HG03469 (cell line): ENCODE data around the gene MAMLD1.

ENCODE experiments used
- ATAC-seq: cut with Tn5 transposase; IDR thresholded peaks from one replicate; pipeline ENCODE4 v1.9.1; 2021; ENCODE audit warnings: mild to moderate bottlenecking, moderate library complexity, moderate number of reproducible peaks; ENCODE audit not compliant: unreplicated experiment

The MAMLD1 gene

DNA sequence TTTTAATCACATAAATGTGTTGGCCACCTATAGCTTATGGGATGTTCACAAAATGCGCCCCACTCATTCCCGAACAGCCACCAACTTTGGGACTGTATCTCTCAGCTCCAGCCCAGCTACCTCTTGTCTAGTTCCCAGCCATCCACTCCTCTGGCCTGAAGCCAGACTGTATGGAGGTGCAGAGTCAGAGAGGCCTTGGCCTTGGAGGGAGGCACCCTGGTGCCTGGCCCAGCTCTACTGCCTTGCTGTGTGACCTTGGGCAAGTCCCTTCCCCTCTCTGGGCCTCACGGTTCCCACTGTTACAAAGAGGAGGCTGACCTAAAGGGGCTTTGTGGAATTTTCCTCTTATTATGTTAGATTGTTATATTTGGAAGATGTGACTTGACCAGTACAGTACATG lies 13.9 kb downstream of the MAMLD1 start:
- ATAC-seq: no peak

- ATAC-seq: no peak
These were observed 41.9 kb downstream of the MAMLD1 start for GRCh38 chrX:150405006-150405405.

- ATAC-seq: no peak
These were observed 42.5 kb downstream of the MAMLD1 start for GRCh38 chrX:150405576-150405975.

DNA sequence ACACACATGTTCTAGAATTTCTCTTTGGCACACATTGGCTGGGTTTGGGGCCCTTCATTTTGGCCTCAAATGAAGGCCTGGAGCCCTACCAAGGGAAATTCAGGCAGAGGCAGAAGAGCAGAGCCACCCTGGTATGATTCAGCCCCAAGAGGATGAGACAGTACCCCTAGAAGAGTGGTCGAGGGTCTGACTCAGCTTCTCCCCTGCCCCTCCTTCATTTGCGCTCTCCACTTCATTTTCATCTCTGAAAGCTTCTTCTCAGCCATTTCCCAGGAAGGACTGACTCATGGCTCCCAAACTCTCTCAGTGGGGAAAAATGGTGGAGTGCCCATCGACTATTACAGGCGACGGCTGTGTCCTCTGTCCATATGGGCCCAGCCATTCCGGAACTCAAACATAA lies 43.5 kb downstream of the MAMLD1 start:
- ATAC-seq: no peak

DNA sequence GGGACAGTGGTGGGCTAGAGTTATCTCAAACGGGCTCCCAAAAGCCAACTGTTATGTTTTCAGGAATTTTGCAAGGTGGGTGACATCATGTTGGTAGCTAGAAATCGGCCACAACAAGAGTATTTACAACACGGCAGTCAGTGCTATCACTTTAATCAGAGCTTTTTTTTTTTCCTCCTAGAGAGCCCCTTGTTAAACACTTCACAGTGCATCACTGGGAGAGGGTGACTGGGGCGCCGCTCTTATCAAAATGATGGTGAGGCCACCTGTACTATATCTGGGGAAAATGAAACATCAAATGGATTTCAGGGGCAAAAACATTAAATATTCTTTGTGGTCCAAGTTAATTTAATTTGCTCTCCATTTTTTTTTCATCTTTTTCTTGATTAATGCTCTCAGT lies 44.9 kb downstream of the MAMLD1 start:
- ATAC-seq: no peak

GRCh38 chrX:150408561-150408960 lies 45.4 kb downstream of the MAMLD1 start:
- ATAC-seq: no peak

GRCh38 chrX:150409486-150409885 lies 46.4 kb downstream of the MAMLD1 start:
- ATAC-seq: no peak

GRCh38 chrX:150409964-150410363 lies 46.8 kb downstream of the MAMLD1 start:
- no peak for ATAC-seq

DNA sequence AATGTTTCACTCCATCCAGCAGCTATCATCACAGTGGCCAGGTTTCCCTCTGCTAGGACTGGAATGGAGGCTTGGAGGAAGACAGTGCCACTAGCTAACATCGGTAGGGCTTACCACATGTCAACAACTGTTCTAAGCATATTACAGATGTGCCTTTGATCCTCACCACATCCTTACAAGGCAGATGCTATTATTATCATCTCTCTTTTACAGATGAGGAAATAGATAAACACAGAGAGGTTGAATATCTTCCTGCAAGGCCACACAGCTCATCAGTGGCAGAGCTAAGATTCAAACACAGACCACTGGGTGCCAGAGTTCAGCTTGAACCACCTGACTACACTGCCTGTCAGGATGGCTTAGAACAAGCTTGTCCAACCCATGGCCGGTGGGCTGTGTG lies 47.4 kb downstream of the MAMLD1 start:
- no peak for ATAC-seq

- ATAC-seq: no peak
These were observed 48.5 kb downstream of the MAMLD1 start for GRCh38 chrX:150411656-150412055.

- ATAC-seq: no peak
These were observed 51.1 kb downstream of the MAMLD1 start for GRCh38 chrX:150414228-150414627.

DNA sequence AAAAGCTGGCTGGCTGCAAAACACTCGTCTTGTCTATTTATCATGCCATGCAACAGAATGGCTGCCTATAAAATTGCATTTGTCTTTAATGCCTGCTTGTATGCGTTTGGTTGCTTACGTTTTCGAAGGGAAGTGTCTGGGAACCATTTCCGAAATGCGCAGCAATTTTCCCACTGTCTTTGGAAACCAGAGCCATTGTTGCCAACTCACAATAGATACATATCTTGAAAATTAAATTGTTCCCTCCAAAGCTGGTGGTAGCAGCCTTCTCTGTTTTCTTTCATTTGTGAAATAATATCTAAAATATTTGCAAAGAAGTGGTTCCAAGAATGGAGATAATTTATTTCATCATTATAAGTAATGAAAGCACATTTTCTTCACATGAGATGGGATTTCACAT lies 53.4 kb downstream of the MAMLD1 start:
- no peak for ATAC-seq

DNA sequence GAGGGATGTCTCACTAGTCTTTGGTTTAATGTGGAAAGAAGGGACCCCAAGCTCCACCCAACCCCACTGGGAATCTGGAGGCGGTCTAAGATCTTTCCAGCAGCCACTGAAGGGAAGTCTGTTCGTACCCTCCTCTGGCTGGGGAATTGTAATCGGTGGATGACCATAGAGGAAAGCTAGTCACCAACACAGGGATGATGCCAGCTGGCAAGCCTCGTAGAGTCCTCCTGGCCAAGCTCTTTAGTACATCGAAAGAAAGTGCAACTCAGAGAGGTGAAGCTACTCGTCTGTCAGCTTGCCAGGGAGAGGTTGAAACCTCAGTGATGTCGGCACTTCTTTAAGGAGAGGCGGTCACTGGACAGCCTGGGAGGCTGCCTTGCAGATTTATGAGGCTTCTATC lies 58.7 kb downstream of the MAMLD1 start:
- ATAC-seq: no peak

GRCh38 chrX:150429594-150429993 lies 66.5 kb downstream of the MAMLD1 start:
- ATAC-seq: no peak

GRCh38 chrX:150436195-150436594 lies 73.1 kb downstream of the MAMLD1 start:
- ATAC-seq: no peak

GRCh38 chrX:150438165-150438564 lies 75.0 kb downstream of the MAMLD1 start:
- no peak for ATAC-seq

DNA sequence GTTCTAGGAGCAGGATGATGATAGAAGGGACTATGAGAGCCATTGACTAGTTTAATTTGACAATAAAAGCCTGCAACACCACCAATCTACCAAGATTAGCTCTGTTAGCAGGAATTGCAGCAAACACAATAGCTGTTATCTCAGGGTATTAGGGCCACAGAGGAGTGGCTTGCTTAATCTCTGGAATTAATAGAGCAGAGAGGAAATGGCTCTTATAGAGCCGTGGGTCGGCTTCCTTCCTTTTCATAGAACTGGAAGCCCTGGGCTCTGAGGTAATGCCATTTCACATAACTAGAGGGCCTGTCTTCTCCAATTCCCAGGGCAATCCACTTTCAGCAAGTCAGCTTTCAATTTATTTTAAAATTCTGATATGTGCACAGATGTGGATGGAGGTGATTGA lies 83.0 kb downstream of the MAMLD1 start:
- ATAC-seq: no peak

DNA sequence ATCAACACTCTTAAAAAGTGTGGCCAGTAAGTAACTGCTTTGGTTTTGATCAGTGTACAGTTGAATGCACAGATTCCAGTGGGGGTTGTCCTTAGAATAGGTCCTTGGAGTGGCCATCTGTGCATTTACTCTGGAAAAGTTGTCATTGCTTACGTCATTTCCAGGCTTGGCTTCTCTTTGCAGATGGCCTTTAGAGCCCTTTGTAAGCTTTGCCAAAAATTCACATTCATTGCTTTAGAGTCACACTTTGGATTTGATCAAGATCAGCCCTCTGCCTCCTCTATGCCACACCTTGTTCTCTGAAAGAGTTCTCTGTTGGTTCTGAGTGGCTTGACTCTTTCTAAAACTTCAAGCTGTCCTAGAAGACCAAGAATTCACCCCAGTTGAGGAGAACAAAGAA lies 83.9 kb downstream of the MAMLD1 start:
- no peak for ATAC-seq

DNA sequence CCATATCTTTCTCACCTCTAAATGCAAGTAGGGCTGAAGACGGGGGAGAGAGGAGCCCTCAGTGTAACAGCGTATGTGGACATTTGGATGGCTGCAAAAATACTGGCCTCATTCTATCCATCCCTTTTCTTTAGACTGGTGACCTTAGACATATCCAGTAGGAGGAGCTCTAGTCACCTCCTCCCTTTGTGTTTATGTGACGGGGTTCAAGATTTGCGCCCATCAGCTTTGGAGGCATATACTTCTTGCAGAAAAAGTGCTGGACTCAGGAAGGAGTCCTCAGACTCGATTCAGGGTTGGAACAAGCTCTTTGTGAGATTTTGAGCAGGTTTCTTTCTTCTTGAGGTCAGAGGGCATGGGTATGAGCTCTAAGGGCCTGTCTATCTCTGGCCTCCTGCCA lies 86.2 kb downstream of the MAMLD1 start:
- no peak for ATAC-seq

DNA sequence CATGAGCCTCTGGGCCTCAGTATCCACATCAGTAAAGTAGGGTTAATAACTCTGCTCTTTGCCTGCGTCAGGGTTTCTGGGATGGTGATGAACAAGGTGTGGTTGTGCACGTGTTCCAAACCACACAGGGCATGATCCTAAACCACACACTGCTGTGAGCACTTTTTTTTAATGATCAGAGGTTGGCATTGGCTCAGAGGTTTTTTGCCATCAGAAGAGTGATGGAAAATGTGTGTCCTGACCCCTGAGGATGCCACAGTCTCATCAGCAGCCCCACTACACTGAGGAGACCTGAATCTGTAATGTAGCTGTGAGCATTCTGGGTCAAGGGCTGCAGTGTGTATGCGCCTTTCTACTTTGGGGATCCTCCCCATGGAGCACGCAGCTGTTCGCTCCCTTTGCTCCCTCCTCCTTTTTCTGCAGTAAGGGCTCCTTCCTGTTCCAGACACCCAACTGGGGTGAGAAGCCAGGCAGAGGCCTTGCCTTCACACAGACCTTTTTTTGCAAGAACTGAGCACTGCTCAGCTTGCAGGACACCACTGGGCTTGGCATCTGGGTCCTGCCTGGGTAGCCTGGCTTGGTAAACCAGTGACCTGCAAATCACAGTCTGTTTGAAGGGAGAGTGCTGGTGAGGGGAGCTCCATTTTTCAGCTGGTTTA lies 87.5 kb downstream of the MAMLD1 start:
- no peak for ATAC-seq

DNA sequence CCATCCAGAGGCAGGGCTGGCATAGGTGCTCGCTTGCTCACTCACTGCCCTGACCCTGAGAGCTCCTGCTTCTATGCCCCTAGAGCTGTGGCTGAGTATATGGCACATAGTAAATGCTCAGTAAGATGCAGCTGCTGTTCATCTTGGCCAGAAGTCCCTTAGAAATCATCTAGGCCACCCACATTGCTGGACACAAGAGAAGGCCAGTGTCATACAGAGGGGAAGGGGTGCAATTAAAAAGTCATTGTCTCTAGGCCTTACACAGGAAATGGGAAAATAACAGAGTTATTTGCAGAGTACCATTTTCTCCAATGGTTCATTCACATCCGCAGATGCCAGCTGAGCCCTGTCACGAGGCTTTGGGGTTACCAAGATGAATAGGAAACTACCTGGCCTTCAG lies 88.8 kb downstream of the MAMLD1 start:
- no peak for ATAC-seq

- ATAC-seq: no peak
These were observed 91.0 kb downstream of the MAMLD1 start for GRCh38 chrX:150454083-150454482.

- ATAC-seq: no peak
These were observed 91.5 kb downstream of the MAMLD1 start for GRCh38 chrX:150454508-150455214.
